HG02623 (cell line): ENCODE measurements around the gene ZNF584.
"Not testable (repeated sequence)": the region's sequence is repeated elsewhere in the genome, so short reads cannot be mapped to it uniquely, and the experiment has no call there.

Source experiments
- ATAC-seq: cut with Tn5 transposase; IDR thresholded peaks from one replicate; pipeline ENCODE4 v1.9.1; 2021; ENCODE audit warnings: moderate library complexity; ENCODE audit not compliant: unreplicated experiment

The ZNF584 gene

DNA sequence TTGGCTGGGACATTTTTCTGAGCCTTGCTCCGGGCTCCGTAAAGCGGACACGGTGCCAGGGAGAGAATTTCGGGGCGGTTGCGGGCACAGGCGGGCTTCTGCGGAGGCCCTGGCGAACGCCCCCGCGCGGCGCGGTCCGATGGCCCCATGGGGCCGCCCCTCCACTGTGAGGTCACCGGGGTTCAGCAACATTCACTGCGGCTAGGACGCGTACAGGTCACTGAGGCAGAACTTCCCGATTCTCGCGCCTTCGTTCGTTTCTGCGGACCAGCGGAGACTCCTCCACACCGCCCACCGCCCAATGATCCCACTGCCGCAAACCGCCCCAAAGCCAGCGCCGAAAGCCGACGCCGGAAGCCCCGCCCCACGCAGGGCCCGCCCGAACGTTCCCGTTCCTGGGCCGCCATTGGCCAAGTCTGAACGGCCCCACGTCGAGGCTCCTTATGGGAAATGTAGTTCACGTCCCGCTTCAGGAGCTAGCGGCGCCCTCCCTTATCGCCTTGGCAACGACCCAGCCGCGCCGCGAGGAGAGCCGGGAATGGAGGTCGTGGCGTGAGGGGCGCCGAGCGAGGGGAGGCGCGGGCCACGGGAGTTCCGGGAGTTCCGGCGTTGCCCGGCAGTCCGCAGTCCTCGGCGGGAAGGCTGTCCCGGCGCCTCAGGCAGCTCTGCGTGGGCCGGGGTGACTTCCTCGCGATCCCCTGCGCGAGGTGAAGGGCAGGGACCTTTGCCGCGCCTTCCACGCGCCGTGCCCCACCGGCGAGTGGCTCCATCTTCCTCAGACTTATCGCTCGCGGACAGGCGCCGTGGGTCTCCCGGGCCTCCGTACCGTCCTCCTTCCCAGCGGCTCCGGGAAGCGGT lies at the start of gene ZNF584:
Gene ZNF584 (plus strand): TSS at position 498 of the 858 bp plus-strand sequence. CDS start 499 bp downstream, outside the sequence.
- ATAC-seq = peak; percentile 93

DNA sequence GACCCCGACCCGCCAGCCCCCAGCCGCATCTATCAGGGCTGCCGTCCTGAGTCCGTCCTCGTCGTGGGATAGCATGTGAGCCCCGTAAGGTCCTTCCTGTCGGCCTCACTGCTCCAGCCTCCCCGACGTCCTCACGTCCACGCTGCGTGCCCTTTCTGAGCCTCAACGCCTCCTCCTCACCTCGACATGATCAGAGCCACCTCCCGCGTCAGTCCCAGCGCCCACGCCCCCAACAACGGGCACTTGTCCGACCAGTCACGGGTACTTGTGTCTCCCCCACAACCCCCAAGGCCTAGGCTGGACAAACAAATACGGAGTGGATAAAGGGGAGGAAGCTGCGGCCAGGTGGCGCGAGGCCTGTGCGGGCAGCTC lies 46.6 kb upstream of the ZNF584 start:
- no peak for ATAC-seq

DNA sequence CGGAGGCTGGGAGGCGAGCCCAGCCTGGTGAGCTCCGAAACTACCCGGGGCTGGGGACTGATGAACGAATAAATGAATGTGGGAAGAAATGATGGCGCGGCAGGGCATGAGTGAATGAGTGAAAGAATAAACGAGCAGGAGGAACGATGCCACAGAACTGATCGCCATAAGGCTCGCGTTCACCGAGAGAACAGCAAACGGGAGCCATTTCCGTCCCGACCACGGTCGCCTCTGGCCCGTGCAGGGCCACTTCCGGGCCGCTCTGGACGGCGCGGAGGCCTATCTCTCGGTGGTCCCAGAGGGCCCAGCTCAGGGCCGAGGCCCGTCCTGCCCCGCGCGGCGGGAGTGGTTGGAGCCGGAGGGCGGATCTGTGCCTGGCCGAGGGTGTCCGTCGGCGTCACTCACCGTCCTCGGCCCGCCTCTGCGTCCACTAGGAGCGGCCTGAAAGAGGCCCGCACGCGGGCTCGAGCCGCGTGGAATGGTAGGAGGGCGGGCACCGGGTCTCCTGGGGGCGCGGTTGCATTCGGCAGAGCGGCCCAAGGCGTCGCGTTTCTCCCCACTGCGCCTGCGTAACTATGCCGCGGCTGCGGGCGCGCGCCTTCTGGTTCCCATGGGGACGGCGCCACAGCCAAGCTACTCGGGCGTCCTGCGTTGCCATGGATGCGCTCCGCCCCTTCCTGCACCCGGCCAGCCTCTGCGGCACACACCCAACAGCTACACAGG lies 46.0 kb upstream of the ZNF584 start, which contains the start of gene ZNF497:
Gene ZNF497 (minus strand): TSS at position 480 of the 723 bp plus-strand sequence. CDS start 5,116 bp downstream, outside the sequence.
- peak; percentile 83 for ATAC-seq

GRCh38 chr19:58364146-58364545 lies 44.3 kb upstream of the ZNF584 start:
- no peak for ATAC-seq

DNA sequence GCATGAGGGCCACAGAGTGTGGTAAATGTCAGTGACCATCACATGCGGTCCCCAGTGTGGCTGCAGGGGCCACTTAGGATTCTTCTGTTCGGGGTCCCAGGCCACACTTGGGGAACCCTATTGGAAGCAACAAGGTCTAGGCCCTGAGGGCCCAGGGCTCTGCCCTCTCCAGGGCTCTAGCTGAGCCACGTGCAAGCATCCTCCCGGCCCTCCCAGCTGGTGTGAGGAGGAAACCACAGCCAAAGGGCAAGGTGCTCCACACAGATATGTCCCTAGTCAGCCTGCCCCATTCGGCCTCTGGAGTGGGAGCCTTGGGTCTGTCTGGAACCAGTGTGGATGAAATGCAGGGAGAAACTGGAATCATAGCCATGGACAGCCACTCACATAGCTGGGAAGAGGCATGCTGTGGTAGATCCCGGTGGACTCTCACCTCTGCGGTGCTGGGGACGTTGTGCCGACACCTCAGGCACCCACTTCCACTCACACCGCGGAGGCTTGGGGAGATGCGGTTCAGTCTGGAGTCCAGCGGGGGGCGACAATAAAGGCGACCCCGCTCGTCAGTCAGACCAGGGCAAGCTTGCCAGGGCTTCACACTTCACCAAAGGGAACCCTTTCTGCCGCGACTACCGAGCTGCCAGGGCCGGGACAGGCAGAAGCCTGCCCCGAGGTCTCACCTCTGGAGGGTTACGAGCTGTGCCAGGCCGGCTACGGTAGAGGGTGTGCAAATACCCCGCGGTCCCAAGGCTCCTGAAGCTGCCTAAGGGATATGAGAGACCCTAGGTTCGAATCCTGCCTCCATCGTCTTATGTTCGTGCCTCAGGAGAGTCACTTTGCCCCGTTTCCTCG lies 41.6 kb upstream of the ZNF584 start:
- ATAC-seq = no peak

DNA sequence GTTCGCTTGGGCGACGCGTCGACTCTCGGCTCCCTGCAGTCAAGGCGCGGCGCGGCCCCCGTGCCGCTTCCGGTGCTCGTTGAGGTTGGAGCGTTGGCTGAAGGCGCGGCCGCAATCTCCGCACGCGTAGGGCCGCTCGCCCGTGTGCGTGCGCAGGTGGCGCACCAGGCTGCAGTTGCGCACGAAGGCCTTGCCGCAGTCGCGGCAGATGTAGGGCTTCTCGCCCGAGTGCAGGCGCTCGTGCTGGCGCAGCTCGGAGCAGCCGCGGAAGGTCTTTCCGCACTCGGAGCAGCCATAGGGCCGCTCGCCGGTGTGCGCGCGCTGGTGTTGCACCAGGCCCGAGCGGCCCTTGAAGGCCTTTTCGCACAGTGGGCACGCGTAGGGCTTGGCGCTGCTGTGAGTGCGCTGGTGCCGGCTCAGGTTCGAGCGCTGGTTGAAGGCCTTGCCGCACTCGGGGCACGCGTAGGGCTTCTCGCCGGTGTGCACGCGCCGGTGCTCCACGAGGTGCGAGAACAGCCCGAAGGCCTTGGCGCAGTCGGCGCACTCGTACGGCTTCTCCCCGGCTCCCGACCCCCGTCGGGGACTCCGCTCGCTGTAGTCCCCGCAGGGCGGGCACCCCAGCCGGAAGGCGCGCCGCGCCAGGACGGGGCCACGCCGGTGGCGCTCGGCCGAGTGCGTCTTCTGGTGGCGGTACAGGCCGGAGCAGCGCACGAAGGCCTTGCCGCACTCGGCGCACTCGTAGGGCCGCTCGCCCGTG lies 40.6 kb upstream of the ZNF584 start:
- ATAC-seq = no peak

- no peak for ATAC-seq
Measured at GRCh38 chr19:58368561-58369360, 39.7 kb upstream of the ZNF584 start.

DNA sequence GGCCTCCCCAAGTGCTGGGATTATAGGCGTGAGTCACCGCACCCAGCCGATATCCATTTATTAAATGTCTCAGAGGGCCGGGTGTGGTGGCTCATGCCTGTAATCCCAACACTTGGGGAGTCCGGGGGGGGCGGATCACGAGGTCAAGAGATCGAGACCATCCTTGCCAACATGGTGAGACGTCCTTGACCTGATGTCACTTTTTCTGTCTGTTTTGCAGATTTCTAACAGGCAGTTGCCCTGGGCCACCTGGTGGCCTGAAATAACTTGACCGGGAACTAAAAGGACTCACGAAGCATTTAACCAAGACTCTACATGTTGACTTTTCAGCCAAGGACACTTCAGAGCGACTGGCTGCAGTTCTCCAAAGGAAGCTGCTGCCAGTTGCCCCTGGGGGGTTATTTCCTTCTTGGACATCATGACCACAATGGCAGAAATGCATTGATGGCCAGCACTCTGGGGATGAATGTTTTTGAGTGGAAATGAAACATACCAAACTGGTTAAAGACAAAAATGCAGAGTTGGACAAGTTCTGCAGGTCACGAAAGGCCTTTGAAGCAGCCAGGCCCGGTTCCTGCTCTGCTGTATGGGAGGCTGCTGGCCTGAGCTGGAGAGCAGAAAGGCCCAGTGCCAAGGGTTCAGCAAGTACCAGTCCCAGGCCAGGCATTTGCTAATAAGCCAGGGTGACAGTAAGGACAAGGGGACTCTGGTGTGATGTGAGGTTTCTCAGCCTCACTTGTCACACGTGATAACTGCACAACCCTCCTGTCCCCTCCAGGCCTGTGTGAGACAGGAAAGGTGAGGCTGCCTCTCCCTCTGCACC lies 35.9 kb upstream of the ZNF584 start:
- no peak for ATAC-seq

GRCh38 chr19:58374200-58374599 lies 34.2 kb upstream of the ZNF584 start:
- no peak for ATAC-seq

DNA sequence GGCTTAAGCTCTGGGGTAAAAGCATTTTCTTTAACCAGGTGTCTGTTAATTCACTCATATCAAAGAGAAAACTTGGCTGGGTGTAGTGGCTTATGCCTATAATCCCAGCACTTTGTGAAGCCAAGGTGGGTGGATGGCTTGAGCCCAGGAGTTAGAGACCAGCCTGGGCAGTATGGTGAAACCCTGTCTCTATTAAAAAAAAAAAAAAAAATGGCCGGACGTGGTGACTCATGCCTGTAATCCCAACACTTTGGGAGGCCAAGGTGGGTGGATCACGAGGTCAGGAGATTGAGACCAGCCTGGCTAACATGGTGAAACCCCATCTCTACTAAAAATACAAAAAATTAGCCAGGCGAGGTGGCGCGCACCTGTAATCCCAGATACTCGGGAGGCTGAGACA lies 31.7 kb upstream of the ZNF584 start:
- ATAC-seq = not testable (repeated sequence)

GRCh38 chr19:58379246-58379645 lies 29.2 kb upstream of the ZNF584 start:
- no peak for ATAC-seq

GRCh38 chr19:58380037-58380661 lies 28.3 kb upstream of the ZNF584 start:
- ATAC-seq = no peak

GRCh38 chr19:58380662-58381459 lies 27.6 kb upstream of the ZNF584 start, which contains the start of gene ZNF837:
Gene ZNF837 (minus strand): TSS chr19:58381030. CDS start chr19:58369332, 11,698 bp downstream.
- ATAC-seq = peak; percentile 78

DNA sequence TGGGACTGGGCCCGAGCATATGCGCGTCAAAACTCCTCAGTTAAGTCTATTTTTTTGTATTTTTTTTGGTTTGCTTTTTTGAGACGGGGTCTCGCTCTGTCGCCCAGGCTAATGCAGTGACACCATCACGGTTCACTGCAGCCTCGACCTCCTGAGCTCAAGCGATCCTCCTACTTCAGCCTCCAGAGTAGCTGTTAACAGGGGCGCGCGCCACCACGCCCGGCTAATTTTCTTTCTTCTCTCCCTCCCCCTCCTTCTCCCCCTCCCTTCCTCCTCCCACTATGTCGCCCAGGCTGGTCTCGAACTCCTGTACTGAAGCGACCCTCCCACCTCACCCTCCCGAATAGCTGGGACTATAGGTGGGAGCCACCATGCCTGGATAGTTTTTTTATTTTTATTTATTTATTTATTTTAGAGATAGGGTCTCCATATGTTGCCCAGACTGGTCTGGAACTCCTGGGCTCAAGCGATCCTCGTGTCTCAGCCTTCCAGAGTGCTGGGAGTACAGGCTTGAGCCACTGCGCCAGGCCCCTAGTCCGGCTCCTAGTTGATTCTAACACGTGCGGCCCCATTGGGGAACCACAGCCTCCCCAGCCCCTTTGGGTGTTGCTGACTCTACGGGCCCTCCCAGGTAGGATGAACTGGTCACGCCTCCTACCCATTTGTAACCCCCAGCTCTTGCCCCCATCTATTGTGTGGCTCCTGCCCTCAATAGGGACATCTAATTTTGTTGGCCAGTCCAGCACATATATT lies 26.8 kb upstream of the ZNF584 start:
- no peak for ATAC-seq

DNA sequence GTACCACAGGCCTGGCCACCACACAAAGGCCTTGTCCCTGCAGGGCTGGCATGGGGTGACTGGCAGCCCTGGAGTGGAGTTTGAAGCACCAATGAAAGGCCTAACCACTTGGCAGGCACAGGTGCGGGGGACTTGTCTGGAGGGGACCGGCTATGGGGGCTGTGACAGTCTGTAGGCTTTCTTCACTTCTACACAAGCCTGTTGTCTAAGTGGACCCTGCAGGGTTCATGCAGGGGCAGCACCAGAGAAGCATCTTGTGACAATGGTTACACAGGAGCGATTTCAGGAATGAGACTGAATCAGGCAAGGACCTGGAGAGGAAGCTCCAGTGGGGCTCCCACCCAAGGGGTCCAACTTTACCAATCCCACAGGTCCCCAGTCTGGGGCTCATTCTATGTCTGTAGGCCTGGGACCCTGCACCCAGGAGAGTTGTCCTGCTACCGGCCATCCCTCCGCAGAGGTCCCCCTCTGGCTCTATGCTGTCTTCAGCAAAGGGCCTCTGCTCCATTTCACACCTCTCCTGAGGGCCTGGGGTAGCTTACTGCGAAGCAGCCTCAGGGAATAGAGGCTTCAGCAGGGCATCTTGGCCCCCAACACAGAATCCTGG lies 25.3 kb upstream of the ZNF584 start:
- no peak for ATAC-seq

DNA sequence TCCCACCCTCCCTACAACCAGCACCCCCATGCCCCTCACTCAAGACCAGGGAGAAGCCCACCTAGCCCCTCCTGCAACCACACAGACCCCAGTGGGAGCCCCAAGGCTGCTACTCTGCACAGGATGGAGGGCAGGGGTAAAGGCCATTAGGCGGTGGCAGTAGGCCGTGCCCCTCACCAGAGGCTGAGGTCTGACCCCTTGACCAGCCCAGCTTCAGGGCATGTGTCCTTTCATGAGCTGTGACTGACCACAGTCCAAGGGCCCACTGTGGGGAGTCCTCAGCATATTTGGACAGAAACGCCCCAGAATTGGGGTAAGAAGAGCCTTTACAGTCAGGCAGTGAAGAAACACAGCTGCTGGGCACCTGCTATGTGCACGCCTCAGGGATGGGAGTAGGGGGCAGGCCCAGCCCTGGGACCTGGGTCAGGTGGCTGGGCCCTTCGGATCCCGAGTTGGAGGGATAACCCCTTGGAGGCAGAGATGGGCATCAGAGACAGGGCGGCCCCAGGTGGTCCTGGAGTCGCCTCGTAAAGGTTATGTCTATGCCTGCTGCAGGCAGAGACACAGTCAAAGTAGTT lies 23.0 kb upstream of the ZNF584 start:
- no peak for ATAC-seq
